Stimulated activated CD8-positive, alpha-beta memory T cell treated with anti-CD3 and anti-CD28 coated beads, Interleukin-12 subunit alpha, Interleukin-12 subunit beta, amount 100 ng/mL, for 4 hours (primary cell): ENCODE results near the gene SLC39A2.
A peak's percentile ranks its signal among the peaks of the same experiment; 100 is the strongest.
"Not testable (repeated sequence)": the region's sequence is repeated elsewhere in the genome, so short reads cannot be mapped to it uniquely, and the experiment has no call there.

Experiments
- DNase-seq: peaks from one replicate; pipeline ENCODE4 v3.0.0-alpha.2; 2020; ENCODE audit warnings: low read depth

SLC39A2 gene

GRCh38 chr14:20997115-20997514, 2.0 kb upstream of the SLC39A2 start:
- DNase-seq: no peak

GRCh38 chr14:20997564-20997963, 1.5 kb upstream of the SLC39A2 start:
- DNase-seq: no peak

GRCh38 chr14:20998139-20998538, 954 bp upstream of the SLC39A2 start:
- DNase-seq: no peak

- no peak for DNase-seq
Measured at GRCh38 chr14:20999591-20999990, 498 bp downstream of the SLC39A2 start.

GRCh38 chr14:21001218-21001617, 2.1 kb downstream of the SLC39A2 start:
- no peak for DNase-seq

- no peak for DNase-seq
Measured at GRCh38 chr14:21003788-21004346, 4.8 kb downstream of the SLC39A2 start.

- DNase-seq: not testable (repeated sequence)
Measured at GRCh38 chr14:21009721-21010120, 10.6 kb downstream of the SLC39A2 start.

GRCh38 chr14:21011136-21011535, 12.0 kb downstream of the SLC39A2 start:
- DNase-seq: no peak

- DNase-seq: peak; percentile 48
Measured at GRCh38 chr14:21014761-21015190, 15.7 kb downstream of the SLC39A2 start.

GRCh38 chr14:21015312-21015711, 16.2 kb downstream of the SLC39A2 start:
- DNase-seq: no peak

- no peak for DNase-seq
Measured at GRCh38 chr14:21016413-21017190, 17.5 kb downstream of the SLC39A2 start.

- DNase-seq: no peak
Measured at GRCh38 chr14:21017528-21018245, 18.6 kb downstream of the SLC39A2 start.

- no peak for DNase-seq
Measured at GRCh38 chr14:21018286-21018685, 19.2 kb downstream of the SLC39A2 start.

- DNase-seq: no peak
Measured at GRCh38 chr14:21018781-21019180, 19.7 kb downstream of the SLC39A2 start.

GRCh38 chr14:21019366-21019765, 20.3 kb downstream of the SLC39A2 start:
- no peak for DNase-seq

- DNase-seq: no peak
Measured at GRCh38 chr14:21020977-21021545, 22.0 kb downstream of the SLC39A2 start.

- DNase-seq: no peak
Measured at GRCh38 chr14:21022686-21023085, 23.6 kb downstream of the SLC39A2 start.

GRCh38 chr14:21023174-21023573, 24.1 kb downstream of the SLC39A2 start:
- DNase-seq: no peak

- DNase-seq: no peak
Measured at GRCh38 chr14:21023817-21024584, 24.9 kb downstream of the SLC39A2 start.

GRCh38 chr14:21024585-21025370, 25.7 kb downstream of the SLC39A2 start, which contains the start of gene NDRG2:
Gene NDRG2, minus strand, starts transcription at chr14:21025061. Its CDS starts 1,746 bp downstream, at chr14:21023315.
- peak; percentile 64 for DNase-seq
